Activated T-cell treated with anti-CD3 and anti-CD28 coated beads for 24 hours (primary cell): ENCODE data around the gene AUP1.

ENCODE experiments used
- DNase-seq: peaks from one replicate; pipeline ENCODE4 v3.0.0-alpha.2; 2020; ENCODE audit warnings: low read depth

AUP1 gene

GRCh38 chr2:74513605-74514367, 15.7 kb downstream of the AUP1 start:
- DNase-seq, result no peak

- DNase-seq, result no peak
Measured at GRCh38 chr2:74512744-74513604, 16.5 kb downstream of the AUP1 start.

DNA sequence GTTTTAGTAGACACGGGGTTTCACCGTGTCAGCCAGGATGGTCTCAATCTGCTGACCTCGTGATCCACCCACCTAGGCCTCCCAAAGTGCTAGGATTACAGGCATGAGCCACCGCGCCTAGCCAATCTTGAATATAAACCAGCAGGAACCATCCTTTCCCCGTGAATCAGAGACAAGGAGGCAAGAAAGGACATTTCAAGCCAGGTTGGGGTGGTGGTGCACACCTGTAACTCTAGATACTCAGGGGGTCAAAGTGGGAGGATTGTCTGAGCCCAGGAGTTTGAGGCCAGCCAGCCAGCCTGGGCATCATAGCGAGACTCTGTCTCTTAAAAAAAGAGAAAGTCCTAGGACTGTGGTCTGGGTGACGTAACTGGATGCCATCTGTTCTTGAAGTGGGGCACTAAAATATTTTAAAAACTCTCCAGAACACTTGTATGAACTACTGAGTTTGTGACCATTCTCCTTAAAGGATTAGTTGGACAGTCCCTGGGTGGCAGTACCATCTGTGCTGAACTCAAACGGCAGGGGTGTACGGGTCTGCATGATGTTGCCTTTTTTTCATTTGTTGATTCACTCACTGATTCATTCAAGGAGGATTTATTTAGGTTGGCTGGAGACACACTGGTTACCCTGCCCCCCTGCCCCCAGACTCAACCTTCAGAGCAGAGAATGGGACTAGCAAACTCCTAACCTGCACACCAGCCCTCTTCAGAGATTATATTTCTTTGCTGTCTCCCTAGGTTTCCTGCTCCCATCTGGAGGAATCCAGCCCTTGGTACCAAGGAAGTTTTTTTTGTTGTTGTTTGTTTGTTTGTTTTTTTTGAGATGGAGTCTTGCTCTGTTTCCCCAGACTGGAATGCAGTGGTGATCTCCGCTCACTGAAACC, 18.2 kb downstream of the AUP1 start:
- no peak for DNase-seq

DNA sequence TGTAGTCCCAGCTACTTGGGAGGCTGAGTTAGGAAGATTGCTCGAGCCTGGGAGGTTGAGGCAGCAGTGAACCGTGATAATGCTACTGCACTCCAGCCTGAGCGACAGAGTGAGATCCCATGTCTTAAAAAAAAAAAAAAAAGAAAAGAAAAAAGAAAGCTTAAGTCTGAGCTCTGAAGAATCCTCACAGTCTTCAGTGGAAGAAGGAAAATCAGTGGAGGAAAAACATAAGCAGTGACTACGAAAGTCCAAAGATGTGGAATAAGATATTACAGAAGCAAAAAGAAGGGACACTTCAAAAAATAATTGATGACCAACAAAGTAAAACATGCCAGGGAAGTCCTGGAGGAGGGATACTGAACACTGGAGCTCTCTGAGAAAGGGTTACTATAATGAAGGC, 19.2 kb downstream of the AUP1 start:
- no peak for DNase-seq

DNA sequence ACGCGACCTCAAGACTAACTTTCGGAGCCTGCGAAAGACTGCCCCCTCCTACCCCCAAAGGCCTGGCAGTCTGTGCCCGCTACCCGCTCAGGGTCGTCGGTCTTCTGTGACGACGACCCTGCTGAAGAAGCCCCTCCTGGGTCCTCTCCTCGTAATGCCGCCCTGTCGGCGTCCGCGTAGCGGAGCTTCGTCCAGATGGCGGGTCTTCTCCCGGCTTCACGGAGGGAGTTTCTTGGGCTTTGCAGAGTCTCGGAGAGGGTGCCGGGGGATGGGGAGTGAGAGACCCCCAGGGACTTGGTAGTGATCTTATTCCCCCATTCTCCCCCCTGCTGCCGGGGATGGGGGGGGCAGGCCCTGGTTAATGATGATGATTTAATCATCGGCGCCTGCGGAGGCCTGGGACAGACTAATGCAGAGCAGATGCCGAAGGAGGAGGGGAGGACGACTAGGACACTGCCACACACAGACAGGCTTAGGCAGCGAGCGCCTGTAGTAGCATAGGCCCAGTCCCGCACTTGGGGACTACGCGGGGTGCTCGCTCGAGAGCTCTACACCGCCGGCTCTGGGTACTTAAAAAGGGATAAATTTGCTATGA, 21.5 kb downstream of the AUP1 start:
- no peak for DNase-seq

GRCh38 chr2:74507145-74507925, 22.2 kb downstream of the AUP1 start, which contains the start of gene PCGF1:
Gene PCGF1, minus strand, starts transcription at chr2:74507695. Its CDS starts 27 bp downstream, at chr2:74507668.
- peak; percentile 99 for DNase-seq

- DNase-seq, result no peak
Measured at GRCh38 chr2:74505448-74506246, 23.9 kb downstream of the AUP1 start.

DNA sequence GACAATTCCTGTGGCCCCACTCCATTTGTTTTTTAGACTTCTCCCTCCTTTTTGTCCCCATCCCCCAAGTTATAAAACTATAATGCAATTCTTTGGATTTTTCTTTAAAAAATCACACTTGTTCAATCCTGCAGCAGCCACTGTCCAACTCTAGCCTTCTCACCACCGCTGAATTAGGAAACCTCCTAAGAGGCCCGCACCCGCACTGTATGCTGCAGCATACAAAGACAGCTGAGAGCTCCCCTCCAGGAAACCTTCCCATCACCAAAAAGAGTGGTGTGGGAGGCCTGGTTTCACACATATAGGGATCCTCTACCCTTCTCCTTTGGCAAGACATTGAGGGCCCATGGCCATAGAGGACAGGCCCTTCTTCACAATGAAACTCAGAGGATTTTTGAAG, 24.9 kb downstream of the AUP1 start:
- DNase-seq, result no peak

DNA sequence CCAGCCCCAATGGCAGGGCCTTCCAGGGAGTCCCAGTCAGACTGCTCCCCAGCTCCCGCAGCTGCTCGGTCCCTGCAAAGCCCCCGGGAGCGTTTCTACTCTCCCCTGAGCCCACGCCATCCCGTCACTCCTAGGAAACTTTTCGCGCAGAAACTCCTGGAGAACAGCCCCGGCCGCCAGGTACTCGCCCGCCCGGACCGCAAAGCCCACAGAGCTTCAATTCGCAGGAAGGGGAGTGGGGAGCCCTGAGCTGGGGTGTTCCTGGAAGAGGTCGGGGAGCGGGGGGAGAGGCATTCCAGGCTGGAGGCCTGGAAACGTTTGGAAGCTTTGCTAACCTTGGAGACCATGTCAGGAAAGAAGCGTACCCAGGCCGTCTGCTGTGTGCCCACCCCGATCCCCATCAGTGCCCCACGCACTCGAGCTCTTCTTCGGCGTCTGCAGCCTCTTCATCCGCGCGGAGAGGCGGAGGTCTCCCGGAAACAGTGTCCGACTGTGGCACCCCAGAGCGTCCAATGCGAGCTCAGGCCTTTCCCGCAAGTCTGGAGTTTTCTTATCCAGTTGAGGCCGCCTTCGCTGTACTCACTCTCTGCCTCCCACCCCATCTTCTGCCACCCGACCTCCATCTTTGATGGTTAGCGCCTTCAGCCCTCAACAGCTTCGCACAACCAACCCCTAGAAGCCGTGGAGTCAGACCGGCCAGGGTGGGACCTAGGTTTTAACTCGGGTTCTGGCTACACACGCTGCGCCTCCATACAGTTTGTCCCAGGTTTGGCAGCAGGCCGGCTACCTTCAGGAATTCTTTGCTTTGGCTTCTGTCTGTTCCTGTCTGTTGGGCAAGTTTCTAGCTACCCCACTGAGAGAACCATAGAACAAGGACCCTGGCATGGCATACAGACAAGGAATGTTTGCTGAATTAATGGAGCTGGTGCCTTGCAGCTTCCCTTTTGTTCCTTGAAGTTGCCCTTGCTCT, 25.7 kb downstream of the AUP1 start:
- no peak for DNase-seq

GRCh38 chr2:74502720-74503505, 26.6 kb downstream of the AUP1 start:
- DNase-seq, result no peak

GRCh38 chr2:74502147-74502719, 27.3 kb downstream of the AUP1 start:
- DNase-seq, result no peak

- DNase-seq, result no peak
Measured at GRCh38 chr2:74501335-74502071, 28.0 kb downstream of the AUP1 start.

- DNase-seq, result no peak
Measured at GRCh38 chr2:74500578-74500946, 28.9 kb downstream of the AUP1 start.

GRCh38 chr2:74499940-74500577, 29.4 kb downstream of the AUP1 start:
- no peak for DNase-seq

DNA sequence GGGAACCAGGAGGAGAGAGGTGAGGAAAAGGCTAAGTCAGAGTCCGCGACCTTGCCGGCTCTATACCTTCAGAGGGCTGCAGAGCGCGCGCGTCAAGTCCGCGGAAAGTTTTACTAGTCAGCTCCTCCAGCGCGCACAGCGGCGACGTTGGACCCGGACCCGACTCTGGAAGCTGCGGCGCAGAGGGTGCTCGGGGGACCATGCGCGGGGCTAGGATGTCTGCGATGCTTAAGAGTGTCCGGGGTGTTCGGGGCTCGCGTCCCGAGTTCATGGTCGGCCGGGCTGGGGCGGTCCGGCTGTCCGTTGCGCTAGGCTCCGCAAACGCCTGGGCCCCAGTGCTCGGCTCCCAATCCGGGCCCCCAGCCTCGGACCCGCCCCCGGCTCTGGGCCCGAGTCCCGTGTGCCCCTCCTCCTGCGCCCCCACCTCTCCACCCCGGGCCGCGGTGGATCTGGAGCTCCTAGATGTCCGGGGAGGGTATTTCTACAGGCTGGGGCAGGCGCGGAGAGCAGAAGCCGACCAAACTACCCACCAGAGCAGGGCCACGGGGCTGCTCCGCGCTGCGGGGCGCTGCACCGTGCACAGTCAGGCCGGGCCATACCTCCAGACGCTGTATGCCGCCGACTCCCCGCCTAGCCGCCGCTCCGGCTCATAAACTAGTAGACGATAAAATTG, 30.1 kb downstream of the AUP1 start, which contains the start of gene LBX2:
LBX2 (minus strand) TSS at position 337 of the 673 bp plus-strand sequence; CDS start at position 271, 66 bp downstream.
- no peak for DNase-seq
